Measurements from ENCODE around the gene GNAT2. TPM values are rescaled to one million over a fixed set of nuclear protein-coding genes. Genes with fewer than 3 reads are reported as not detected.

GNAT2 gene
- total RNA-seq, 1 experiment from 2014 or later = not detected

- POLR2A ChIA-PET = no interaction called here
Measured at GRCh38 chr1:109625176-109625575, 5.8 kb upstream of the GNAT2 start.

DNA sequence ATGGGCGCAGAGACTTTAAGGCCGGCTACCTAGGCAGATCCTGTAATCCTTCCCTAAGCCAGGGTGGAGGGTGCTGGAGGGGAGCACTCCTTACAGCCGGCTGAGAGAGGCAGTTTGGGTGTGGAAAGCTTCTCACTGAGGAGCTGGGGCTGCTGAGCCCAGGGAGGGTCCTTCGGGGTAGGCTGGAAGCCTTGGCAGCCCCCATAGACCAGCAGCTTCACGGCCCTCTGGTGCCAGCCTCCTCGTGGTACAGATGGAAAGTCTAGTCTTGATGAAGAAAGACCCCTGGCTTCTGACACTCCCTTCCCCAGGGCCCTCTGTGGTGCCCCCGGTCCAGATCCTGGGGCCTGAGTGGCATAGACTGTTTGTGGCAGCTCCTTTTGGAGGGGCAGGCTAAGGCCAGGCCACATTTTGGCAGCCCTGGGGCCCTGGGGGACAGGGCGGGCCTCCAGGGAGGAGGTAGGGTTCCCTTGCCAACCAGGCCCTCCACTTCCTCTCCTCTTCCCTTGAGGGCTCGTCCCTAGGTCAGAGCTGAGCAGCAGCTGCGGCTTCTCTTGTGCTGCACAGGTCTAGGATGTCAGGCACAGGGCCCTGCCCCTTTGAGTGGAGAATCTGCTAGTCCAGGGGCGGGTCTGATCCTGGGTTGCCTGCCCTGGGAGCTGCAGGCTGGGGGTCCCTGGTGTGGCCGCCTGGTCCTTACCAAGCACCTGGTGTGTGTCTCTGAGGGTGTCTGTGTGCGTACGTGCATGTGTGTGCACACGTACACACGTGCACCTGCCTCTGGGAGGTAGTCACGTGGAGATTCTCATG is 5.0 kb upstream of the GNAT2 start:
- Mint-ChIP-seq H3K27ac (ENCODE audit: unreplicated experiment) (no peak overlapping the region), H3K4me3 (ENCODE audit: unreplicated experiment) (no peak overlapping the region), H3K9me3 (ENCODE audit: unreplicated experiment) (no peaks in the 10 kb centered on the region), H3K4me1 (ENCODE audit: low read depth, unreplicated experiment) (no peaks in the 10 kb centered on the region), H3K36me3 (ENCODE audit: insufficient read depth, unreplicated experiment) (peaks cover 15% of the 10 kb centered on the region), H3K27me3 (ENCODE audit: insufficient read depth, unreplicated experiment) (no peaks in the 10 kb centered on the region)
- Histone ChIP-seq H3K36me3 (ENCODE audit: control insufficient read depth, insufficient read depth, low read length) (no peaks in the 10 kb centered on the region), H3K9me3 (no peaks in the 10 kb centered on the region), H3K27me3 (replicated peaks; ENCODE audit: control insufficient read depth, insufficient read depth, low read length) (no peaks in the 10 kb centered on the region), H3K4me3 (ENCODE audit: low read depth, low read length) (no peak overlapping the region), H3K4me1 (no peaks in the 10 kb centered on the region)
- intact Hi-C loops (cut with micrococcal nuclease; ENCODE audit: unreplicated experiment) = no loop called here
- BruUV-seq (replicated peaks) = no TSS peak
- no peak for DNase-seq
- ChIA-PET CTCF (no interaction called here), POLR2A (no interaction called here)
- TF ChIP-seq, protein P1, sequence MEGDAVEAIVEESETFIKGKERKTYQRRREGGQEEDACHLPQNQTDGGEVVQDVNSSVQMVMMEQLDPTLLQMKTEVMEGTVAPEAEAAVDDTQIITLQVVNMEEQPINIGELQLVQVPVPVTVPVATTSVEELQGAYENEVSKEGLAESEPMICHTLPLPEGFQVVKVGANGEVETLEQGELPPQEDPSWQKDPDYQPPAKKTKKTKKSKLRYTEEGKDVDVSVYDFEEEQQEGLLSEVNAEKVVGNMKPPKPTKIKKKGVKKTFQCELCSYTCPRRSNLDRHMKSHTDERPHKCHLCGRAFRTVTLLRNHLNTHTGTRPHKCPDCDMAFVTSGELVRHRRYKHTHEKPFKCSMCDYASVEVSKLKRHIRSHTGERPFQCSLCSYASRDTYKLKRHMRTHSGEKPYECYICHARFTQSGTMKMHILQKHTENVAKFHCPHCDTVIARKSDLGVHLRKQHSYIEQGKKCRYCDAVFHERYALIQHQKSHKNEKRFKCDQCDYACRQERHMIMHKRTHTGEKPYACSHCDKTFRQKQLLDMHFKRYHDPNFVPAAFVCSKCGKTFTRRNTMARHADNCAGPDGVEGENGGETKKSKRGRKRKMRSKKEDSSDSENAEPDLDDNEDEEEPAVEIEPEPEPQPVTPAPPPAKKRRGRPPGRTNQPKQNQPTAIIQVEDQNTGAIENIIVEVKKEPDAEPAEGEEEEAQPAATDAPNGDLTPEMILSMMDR (IDR thresholded peaks at IDR 0.05; ENCODE audit: insufficient read depth in 1 of 2, low read depth in 1 of 2, low read length in 1 of 2, severe bottlenecking in 1 of 2, unreplicated experiment in 1 of 2) = no peak

More at GRCh38 chr1:109625176-109625575, 5.8 kb upstream of the GNAT2 start:
- intact Hi-C loops (cut with micrococcal nuclease; ENCODE audit: unreplicated experiment) = no loop called here
- H3K27ac Mint-ChIP-seq (ENCODE audit: unreplicated experiment) = no peak overlapping the region
- CTCF ChIA-PET = interaction anchor here (1.2 kb wide), 1 partner anchor 79 kb away, joined by 3 read pairs; no protein-coding TSS in a partner anchor
- no peaks in the 10 kb centered on the region for H3K9me3 Mint-ChIP-seq (ENCODE audit: unreplicated experiment)
- peaks cover 7% of the 10 kb centered on the region for H3K36me3 Mint-ChIP-seq (ENCODE audit: insufficient read depth, unreplicated experiment)
- no peaks in the 10 kb centered on the region for H3K4me1 Mint-ChIP-seq (ENCODE audit: low read depth, unreplicated experiment)
- no peaks in the 10 kb centered on the region for H3K27me3 Mint-ChIP-seq (ENCODE audit: insufficient read depth, unreplicated experiment)
- TF ChIP-seq, protein P1 (IDR thresholded peaks at IDR 0.05; ENCODE audit: insufficient read depth in 1 of 2, low read depth in 1 of 2, low read length in 1 of 2, severe bottlenecking in 1 of 2, unreplicated experiment in 1 of 2) = no peak
- Histone ChIP-seq H3K36me3 (ENCODE audit: control insufficient read depth, insufficient read depth, low read length) (no peaks in the 10 kb centered on the region), H3K27me3 (replicated peaks; ENCODE audit: control insufficient read depth, insufficient read depth, low read length) (no peaks in the 10 kb centered on the region), H3K4me3 (ENCODE audit: low read depth, low read length) (no peak overlapping the region), H3K4me1 (no peaks in the 10 kb centered on the region), H3K9me3 (no peaks in the 10 kb centered on the region)
- BruUV-seq (replicated peaks) = no TSS peak
- H3K4me3 Mint-ChIP-seq (ENCODE audit: unreplicated experiment) = no peak overlapping the region
- DNase-seq = no peak

DNA sequence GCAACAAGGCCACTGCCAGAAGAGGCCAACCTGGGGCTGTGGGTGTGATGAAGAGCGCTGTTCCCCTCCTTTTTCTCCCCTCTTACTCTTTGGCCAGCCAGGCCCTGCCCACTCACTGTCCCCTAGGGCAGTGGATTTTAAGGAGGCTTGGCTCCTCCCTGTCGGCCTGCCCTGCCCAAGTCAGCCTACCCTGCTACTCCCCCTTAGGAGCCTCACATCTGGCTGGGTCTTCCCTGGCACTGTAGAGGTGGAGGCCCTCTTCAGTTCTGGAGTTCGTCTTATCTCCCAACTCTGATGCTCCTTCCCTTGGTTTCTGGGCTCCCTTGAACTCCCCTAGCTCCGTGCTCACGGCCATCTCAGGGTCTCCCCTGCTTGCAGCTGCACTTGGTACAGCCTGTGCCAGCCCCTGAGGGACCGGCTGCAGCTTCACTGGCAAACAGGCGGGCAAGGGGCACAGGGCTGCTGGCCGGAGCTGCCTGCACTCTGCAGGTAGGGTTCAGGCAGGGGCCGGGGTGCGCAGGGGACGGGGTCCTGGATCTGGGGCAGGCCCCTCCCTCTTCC is 4.3 kb upstream of the GNAT2 start:
- Histone ChIP-seq H3K4me3 (ENCODE audit: low read depth, low read length) (no peak overlapping the region), H3K9me3 (no peaks in the 10 kb centered on the region), H3K36me3 (ENCODE audit: control insufficient read depth, insufficient read depth, low read length) (no peaks in the 10 kb centered on the region), H3K4me1 (peaks cover 5% of the 10 kb centered on the region), H3K27me3 (replicated peaks; ENCODE audit: control insufficient read depth, insufficient read depth, low read length) (no peaks in the 10 kb centered on the region)
- Mint-ChIP-seq H3K36me3 (ENCODE audit: insufficient read depth, unreplicated experiment) (peaks cover 17% of the 10 kb centered on the region), H3K9me3 (ENCODE audit: unreplicated experiment) (no peaks in the 10 kb centered on the region), H3K27ac (ENCODE audit: unreplicated experiment) (no peak overlapping the region), H3K27me3 (ENCODE audit: insufficient read depth, unreplicated experiment) (no peaks in the 10 kb centered on the region), H3K4me3 (ENCODE audit: unreplicated experiment) (no peak overlapping the region), H3K4me1 (ENCODE audit: low read depth, unreplicated experiment) (peaks cover 3% of the 10 kb centered on the region)
- ChIA-PET POLR2A (no interaction called here), CTCF (no interaction called here)
- no peak for DNase-seq
- TF ChIP-seq, protein P1 (IDR thresholded peaks at IDR 0.05; ENCODE audit: insufficient read depth in 1 of 2, low read depth in 1 of 2, low read length in 1 of 2, severe bottlenecking in 1 of 2, unreplicated experiment in 1 of 2) = no peak
- no TSS peak for BruUV-seq (replicated peaks)
- intact Hi-C loops (cut with micrococcal nuclease; ENCODE audit: unreplicated experiment) = no loop called here
